Large intestine (tissue), 3 donors: Measurements from ENCODE around the gene KDM4B. TPM values are rescaled to one million over a fixed set of nuclear protein-coding genes. Genes with fewer than 3 reads are reported as not detected.

Experiments used
- DNase-seq, 2 donors: peaks; one replicate each; pipeline versions ENCODE4 v3.0.0 to v3.0.0-alpha.2; 2013
- H3K27ac ChIP-seq: one replicate; pipeline ENCODE4 v1.5.1; 2013; ENCODE audit warnings: low read length
- H3K27me3 ChIP-seq: 2 replicates; pipeline ENCODE4 v1.6.1; 2013; ENCODE audit warnings: low read length; ENCODE audit not compliant: control insufficient read depth, insufficient read depth
- H3K36me3 ChIP-seq: 2 replicates; pipeline ENCODE4 v1.6.1; 2013; ENCODE audit warnings: low read length; ENCODE audit not compliant: control insufficient read depth, insufficient read depth
- H3K4me1 ChIP-seq: one replicate; pipeline ENCODE4 v1.6.1; 2013; ENCODE audit warnings: low read length; ENCODE audit not compliant: control insufficient read depth, insufficient read depth
- H3K4me3 ChIP-seq: one replicate; pipeline ENCODE4 v1.5.1; 2013; ENCODE audit warnings: low read length
- H3K9me3 ChIP-seq: one replicate; pipeline ENCODE4 v1.6.1; 2013; ENCODE audit warnings: mild to moderate bottlenecking, low read depth, low read length, moderate library complexity; ENCODE audit not compliant: control insufficient read depth
- WGBS: methylation state at CpG from one replicate; pipeline ENCODE4 v1.1.5; 2013; ENCODE audit warnings: low lambda C conversion rate; ENCODE audit not compliant: insufficient coverage; 5-methylcytosine and 5-hydroxymethylcytosine counted together
- polyA plus RNA-seq: library from polyadenylated mRNA; unstranded; fragments of 120-200 nt; gene quantifications from one replicate; pipeline ENCODE4 v1.2.1, GENCODE V29; 2013

The KDM4B gene
- polyA plus RNA-seq, 1 donor: 13.7 TPM

GRCh38 chr19:5095568-5095850 is 126.6 kb downstream of the KDM4B start:
- Histone ChIP-seq H3K27ac (no peak overlapping the region), H3K27me3 (no peaks in the 10 kb centered on the region), H3K4me3 (no peak overlapping the region), H3K9me3 (peaks cover 15% of the 10 kb centered on the region), H3K4me1 (peaks cover 12% of the 10 kb centered on the region), H3K36me3 (peaks cover 11% of the 10 kb centered on the region)
- no peak for DNase-seq
- WGBS: no CpG with 5 or more reads among the region's 7 CpGs

GRCh38 chr19:5096536-5096935 is 127.6 kb downstream of the KDM4B start:
- Histone ChIP-seq H3K4me3 (no peak overlapping the region), H3K36me3 (peaks cover 11% of the 10 kb centered on the region), H3K27me3 (no peaks in the 10 kb centered on the region), H3K27ac (no peak overlapping the region), H3K9me3 (peaks cover 15% of the 10 kb centered on the region), H3K4me1 (peaks cover 12% of the 10 kb centered on the region)
- no peak for DNase-seq
- WGBS: no CpG with 5 or more reads among the region's 37 CpGs

- peaks cover 15% of the 10 kb centered on the region for H3K9me3 ChIP-seq
- no peak overlapping the region for H3K4me3 ChIP-seq
- no peak overlapping the region for H3K27ac ChIP-seq
- peaks cover 11% of the 10 kb centered on the region for H3K36me3 ChIP-seq
- H3K4me1 ChIP-seq: peaks cover 6% of the 10 kb centered on the region
- 92% methylated on average over 4 of the region's 16 CpGs for WGBS
- no peaks in the 10 kb centered on the region for H3K27me3 ChIP-seq
- DNase-seq: no peak
These were observed 128.5 kb downstream of the KDM4B start for GRCh38 chr19:5097331-5097930.

- WGBS: no CpG with 5 or more reads among the region's 9 CpGs
These were observed 129.2 kb downstream of the KDM4B start for GRCh38 chr19:5097959-5098623.

GRCh38 chr19:5098646-5099045 is 129.7 kb downstream of the KDM4B start:
- Histone ChIP-seq H3K27me3 (no peaks in the 10 kb centered on the region), H3K27ac (no peak overlapping the region), H3K4me1 (peaks cover 3% of the 10 kb centered on the region), H3K36me3 (peaks cover 11% of the 10 kb centered on the region), H3K4me3 (no peak overlapping the region), H3K9me3 (peaks cover 15% of the 10 kb centered on the region)
- WGBS: no CpG with 5 or more reads among the region's 3 CpGs
- no peak for DNase-seq

More at GRCh38 chr19:5097959-5098623, 129.2 kb downstream of the KDM4B start:
- DNase-seq: no peak
- H3K27ac ChIP-seq: no peak overlapping the region
- no peak overlapping the region for H3K4me3 ChIP-seq
- H3K9me3 ChIP-seq: peaks cover 15% of the 10 kb centered on the region
- no peaks in the 10 kb centered on the region for H3K27me3 ChIP-seq
- H3K36me3 ChIP-seq: peaks cover 11% of the 10 kb centered on the region
- peaks cover 2% of the 10 kb centered on the region for H3K4me1 ChIP-seq

GRCh38 chr19:5099701-5100221 is 130.8 kb downstream of the KDM4B start:
- H3K36me3 ChIP-seq: peaks cover 11% of the 10 kb centered on the region

GRCh38 chr19:5101871-5102270 is 133.0 kb downstream of the KDM4B start:
- no peak for DNase-seq
- H3K36me3 ChIP-seq: peaks cover 15% of the 10 kb centered on the region
- H3K9me3 ChIP-seq: peaks cover 12% of the 10 kb centered on the region
- H3K27me3 ChIP-seq: no peaks in the 10 kb centered on the region
- no peak overlapping the region for H3K4me3 ChIP-seq
- no peak overlapping the region for H3K27ac ChIP-seq
- no CpG with 5 or more reads among the region's 18 CpGs for WGBS
- peaks cover 21% of the 10 kb centered on the region for H3K4me1 ChIP-seq

More at GRCh38 chr19:5099701-5100221, 130.8 kb downstream of the KDM4B start:
- no peak for DNase-seq
- 100% methylated on average over 1 of the region's 5 CpGs for WGBS
- Histone ChIP-seq H3K27me3 (no peaks in the 10 kb centered on the region), H3K27ac (no peak overlapping the region), H3K4me3 (no peak overlapping the region), H3K4me1 (peaks cover 14% of the 10 kb centered on the region), H3K9me3 (peaks cover 15% of the 10 kb centered on the region)

GRCh38 chr19:5102520-5102919 is 133.6 kb downstream of the KDM4B start:
- H3K9me3 ChIP-seq: peaks cover 11% of the 10 kb centered on the region
- H3K4me3 ChIP-seq: no peak overlapping the region
- no peaks in the 10 kb centered on the region for H3K27me3 ChIP-seq
- peaks cover 18% of the 10 kb centered on the region for H3K36me3 ChIP-seq
- no peak for DNase-seq
- no peak overlapping the region for H3K27ac ChIP-seq
- WGBS: no CpG with 5 or more reads among the region's 21 CpGs
- H3K4me1 ChIP-seq: peaks cover 21% of the 10 kb centered on the region

GRCh38 chr19:5103061-5103701 is 134.3 kb downstream of the KDM4B start:
- H3K27ac ChIP-seq: no peak overlapping the region
- WGBS: no CpG with 5 or more reads among the region's 29 CpGs
- H3K4me3 ChIP-seq: no peak overlapping the region
- peaks cover 21% of the 10 kb centered on the region for H3K4me1 ChIP-seq
- H3K27me3 ChIP-seq: no peaks in the 10 kb centered on the region
- peaks cover 20% of the 10 kb centered on the region for H3K36me3 ChIP-seq
- no peak for DNase-seq
- H3K9me3 ChIP-seq: peaks cover 9% of the 10 kb centered on the region

- H3K36me3 ChIP-seq: peaks cover 14% of the 10 kb centered on the region
- H3K27ac ChIP-seq: no peak overlapping the region
These were observed 135.0 kb downstream of the KDM4B start for GRCh38 chr19:5103812-5104410.

More at GRCh38 chr19:5103812-5104410, 135.0 kb downstream of the KDM4B start:
- 80% methylated on average over 1 of the region's 17 CpGs for WGBS
- no peak for DNase-seq
- Histone ChIP-seq H3K27me3 (no peaks in the 10 kb centered on the region), H3K4me3 (no peak overlapping the region), H3K9me3 (peaks cover 9% of the 10 kb centered on the region), H3K4me1 (peaks cover 21% of the 10 kb centered on the region)
